OCI-M2 (cell line): ENCODE data around the gene NGFR.
"Not testable (repeated sequence)": the region's sequence is repeated elsewhere in the genome, so short reads cannot be mapped to it uniquely, and the experiment has no call there.

Source experiments
- DNase-seq: peaks from one replicate; lab custom pipeline; 2025; ENCODE audit not compliant: unreplicated experiment; lab: John Stamatoyannopoulos, UW

NGFR gene

GRCh38 chr17:49545007-49545660, 50.0 kb downstream of the NGFR start:
- DNase-seq: no peak

- DNase-seq: no peak
Observed at GRCh38 chr17:49545806-49546545, 50.9 kb downstream of the NGFR start.

DNA sequence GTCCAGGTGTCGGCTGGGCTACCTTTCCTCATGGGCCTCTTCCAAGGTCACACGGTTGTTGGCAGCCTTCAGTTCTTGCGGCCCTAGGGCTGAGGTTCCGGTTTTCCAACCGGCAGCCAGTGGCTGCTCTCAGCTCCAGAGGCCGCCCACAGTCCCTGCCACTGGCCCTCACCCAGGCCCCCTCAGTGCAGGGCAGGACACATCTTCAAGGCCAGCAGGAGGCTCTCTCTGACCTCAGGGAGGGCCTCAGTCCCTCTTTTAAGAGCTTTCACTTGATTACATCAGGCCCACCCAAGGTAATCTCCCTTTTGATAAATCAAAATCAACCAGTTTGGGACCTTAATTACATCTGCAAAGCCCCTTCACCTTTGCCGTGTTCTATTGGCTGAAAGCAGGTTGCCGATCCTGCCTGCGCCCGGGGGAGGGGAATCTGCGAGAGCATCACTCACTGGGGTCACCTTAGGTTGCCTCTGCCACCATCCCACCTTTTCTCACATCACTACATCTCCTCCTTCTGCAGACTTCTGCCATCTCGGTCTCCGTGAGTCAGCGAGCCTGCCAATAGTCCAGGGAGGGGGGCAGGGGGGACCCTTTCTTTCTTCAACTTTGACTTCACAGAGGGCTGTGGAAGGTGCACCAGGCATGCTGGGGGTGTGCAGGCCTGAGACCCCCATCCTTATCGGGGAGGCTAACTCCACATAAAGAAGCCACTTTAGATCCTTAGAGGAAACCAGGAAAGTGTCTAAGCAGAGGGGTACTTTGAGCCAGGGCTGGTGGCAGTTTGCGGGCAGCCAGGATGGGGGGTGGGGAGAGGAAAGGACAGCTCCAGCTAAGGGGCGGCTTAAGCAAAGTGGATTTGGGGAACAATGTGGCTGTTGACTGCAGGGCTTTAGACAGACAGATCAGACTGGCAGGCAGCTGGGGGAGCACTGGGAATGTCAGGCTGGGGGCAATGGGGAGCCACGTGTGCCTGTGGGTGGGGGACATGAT, 51.7 kb downstream of the NGFR start:
- no peak for DNase-seq

DNA sequence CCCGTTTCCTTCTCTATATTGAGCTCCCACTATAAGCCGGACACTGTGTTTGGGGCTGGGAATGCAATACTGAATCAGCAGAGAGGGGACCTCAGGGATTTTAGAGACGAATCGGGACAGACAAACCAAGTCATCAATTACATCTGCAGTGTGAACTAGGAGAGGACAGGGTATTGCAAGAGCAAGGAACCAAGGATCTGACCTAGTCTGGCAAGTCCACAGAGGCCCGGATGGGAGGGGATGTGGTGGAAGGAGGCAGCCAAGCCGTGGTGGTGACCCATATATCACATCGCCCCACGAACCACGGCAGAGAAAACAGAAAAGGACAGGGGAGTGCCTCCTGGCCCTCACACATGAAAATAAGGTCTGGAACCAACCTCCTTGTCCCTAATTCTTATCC, 52.5 kb downstream of the NGFR start:
- no peak for DNase-seq

- DNase-seq: no peak
Observed at GRCh38 chr17:49548051-49548505, 53.0 kb downstream of the NGFR start.

DNA sequence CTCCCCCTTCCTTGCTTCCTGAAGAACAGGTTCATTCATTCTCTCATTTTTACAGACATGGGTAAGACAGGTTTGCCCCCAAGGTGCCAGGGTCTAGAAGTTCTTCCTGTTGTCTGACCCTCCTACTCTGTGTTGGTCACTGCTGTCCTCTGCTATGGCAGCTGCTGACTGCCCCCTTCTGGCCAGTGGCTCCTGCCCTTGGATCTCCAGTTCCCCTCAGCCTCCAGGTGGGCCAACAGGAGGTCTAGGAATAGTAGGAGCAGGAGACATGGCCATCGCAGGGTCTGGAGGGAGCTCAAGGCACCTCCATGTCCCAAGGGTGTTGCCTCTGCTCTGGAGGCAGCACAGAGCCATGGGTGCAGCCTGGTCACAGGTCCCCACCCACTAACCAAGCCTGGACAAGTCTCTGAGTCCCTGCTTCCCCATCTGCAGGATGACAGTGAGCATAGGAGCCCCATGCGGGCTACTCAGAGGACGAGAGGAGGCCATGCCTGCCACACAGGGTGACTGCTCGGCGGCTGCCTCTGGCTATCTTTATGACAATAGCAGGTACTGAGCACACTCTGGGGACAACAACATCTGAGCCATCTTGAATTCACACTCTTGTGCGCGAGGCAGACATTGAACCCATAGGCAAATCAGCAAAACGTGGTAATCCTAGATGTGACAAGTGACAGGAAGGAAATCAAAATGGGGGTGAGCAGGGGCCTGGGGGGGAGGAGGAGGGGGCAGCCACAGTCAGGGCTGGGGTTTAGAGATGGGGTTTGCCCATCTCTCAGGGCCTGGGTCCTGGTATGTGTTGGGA, 53.6 kb downstream of the NGFR start:
- DNase-seq: no peak

DNA sequence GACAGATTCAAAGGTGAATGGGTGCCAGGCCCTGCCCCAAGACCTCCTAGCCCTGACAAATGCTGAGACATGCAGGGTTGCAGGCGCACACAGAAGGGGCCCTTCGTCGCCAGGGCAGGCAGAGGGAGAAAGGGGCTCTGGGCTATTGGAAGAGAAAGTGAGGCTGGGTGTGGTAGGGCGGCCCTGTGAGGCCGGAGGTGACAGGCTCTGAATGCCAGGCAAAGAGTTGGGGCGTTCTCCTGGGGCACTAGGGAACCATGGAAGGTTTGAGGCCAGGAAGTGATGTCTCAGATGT, 54.2 kb downstream of the NGFR start:
- no peak for DNase-seq

DNA sequence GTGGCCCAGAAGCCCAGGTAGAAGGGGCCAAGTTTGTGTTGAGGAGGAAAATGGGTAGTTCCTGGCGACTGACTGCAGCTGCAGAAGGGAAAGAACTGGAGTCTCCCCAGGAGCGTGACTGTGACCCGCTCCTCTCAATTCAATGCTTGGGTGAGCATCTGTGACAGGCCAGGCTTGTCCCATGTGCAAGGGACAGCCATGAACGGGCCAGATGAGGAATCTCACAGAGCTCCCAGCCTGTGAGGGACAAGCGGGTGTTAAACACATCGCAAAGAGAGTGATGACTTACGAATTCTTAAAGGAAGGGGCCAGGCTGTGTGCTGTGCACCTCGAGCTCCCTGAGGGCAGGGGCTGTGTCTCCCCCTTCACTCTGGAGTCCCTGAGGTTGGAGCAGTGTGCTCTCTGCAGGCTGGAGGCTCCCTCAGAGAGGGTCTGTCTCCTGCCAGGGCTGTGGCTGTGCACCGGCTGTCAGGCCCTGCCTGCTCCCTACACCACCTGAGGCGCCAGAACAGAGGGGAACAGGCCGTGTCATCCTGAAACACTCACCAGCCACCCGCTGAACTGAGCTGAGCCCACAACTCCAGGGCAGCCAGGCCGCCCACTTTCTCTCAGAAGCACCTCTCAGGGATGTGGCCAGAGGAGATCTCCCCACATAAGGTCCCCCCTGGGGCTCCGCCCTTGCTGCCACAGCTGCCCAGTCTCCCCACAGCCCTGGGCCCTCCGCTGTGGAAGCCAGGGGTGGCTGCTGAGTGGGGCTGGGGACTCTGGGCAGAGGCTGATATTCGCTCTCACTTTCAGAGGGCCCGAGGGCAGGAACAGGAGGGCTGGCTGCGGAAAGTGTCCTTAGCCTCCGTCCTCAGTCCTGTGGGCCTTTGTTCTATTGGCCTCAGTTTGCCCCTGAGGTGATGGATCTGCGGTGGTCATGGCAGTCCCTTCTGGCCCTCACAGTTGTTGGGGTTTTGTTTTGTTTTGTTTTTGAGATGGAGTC, 54.9 kb downstream of the NGFR start:
- no peak for DNase-seq

GRCh38 chr17:49550764-49551163, 55.7 kb downstream of the NGFR start:
- DNase-seq: not testable (repeated sequence)

DNA sequence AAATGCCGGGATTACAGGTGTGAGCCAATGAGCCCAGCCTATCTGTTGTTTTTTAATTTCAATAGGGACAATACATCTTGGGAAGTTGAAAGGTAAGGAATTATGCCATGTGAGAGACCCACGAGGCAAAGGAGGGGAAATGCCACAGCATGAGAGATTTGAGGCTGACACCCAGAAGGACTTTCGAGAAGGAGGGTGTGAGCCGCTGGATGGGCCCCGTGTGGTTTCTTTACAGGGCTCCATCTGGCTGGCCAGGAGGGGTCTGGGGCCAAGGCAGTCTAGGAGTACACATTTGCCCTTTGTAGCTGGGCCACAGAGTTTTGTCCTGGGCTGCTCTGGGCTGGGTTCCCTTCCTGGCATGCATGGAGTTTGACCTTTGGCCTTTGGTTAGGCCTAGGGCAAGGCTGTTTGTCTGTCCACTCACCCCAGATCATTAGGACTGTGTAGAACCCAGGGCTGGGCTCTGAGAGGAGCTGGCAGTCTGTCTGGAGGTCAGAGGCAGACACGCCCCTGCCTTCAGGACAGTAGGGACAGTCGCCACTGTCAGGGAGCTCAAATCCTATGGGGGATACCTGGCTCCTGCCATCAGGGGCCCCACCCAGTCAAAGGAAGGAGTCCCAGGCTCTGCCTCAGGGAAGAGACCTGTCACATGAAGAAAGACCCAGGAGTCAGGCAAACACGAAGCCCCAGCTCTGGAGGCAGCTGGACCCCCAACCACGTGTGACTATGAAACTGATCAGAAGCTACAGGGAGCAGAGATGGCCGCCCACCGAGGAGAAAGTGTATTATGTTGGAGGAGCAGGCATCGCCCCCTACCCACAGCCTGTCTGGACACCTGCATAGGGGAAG, 56.4 kb downstream of the NGFR start:
- no peak for DNase-seq

DNA sequence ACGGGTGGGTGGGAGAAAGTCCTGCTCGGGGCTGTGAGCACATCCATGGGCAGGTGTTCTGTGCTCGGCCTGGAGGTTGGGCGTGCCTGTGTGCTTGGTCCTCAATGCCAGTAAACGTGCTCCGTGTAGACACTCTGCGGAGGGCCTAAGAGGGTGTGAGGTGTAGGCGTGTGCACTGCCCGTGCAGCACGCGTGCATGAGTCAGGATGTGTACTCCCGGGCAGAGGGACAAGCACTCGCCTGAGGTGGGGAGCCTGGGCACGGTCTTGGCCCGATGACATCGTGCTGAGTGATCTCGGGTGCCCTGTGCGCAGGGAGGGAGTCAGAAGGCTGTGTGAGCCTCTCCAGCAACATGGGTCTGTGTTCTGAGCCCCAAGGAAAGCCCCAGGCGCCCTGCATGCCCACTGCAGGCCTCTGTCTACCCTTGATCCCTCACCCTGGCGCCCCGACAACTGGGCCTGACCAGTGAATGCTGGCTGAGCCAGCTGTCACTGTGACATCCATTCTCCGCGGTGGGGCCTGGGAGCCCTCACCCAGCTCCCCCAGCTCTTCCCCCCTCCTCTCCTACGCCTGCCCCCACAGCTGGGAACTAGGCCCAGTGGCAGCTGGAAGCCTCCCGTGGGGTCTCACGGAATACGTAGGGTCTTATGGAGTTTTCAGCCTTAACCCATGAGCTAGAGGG, 57.1 kb downstream of the NGFR start:
- no peak for DNase-seq

DNA sequence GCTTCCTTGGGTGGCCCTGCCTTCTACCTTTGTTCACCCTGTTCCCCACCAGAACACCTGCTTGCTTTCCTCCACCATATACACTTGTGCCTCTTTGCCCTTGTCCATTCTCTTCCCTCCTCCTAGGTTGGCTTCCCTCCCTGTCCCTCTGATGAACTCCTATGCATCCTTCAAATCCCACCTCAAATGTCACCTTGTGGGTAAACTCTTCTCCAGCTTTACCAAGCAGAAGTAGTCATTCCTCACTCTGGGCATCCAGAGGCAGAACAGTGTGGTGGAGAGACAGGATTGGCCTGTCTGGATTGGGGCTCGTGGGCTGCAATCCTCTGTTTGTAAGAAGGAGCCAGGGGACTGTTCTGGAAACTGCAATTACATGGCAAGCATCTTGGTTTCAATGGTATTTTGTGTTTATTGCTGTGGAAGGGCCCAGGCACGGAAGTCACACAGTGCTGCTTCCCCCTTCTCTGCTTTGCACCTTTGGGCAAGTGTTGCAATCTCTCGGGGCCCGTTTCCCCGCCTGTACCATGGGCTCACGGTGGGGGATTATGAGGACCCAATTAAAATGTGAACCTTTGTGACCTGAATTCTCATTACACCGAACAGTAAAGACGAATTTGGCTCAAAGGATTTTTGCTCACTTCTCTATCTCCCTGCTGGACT, 58.7 kb downstream of the NGFR start:
- DNase-seq: no peak

GRCh38 chr17:49554694-49555494, 59.8 kb downstream of the NGFR start:
- DNase-seq: no peak

DNA sequence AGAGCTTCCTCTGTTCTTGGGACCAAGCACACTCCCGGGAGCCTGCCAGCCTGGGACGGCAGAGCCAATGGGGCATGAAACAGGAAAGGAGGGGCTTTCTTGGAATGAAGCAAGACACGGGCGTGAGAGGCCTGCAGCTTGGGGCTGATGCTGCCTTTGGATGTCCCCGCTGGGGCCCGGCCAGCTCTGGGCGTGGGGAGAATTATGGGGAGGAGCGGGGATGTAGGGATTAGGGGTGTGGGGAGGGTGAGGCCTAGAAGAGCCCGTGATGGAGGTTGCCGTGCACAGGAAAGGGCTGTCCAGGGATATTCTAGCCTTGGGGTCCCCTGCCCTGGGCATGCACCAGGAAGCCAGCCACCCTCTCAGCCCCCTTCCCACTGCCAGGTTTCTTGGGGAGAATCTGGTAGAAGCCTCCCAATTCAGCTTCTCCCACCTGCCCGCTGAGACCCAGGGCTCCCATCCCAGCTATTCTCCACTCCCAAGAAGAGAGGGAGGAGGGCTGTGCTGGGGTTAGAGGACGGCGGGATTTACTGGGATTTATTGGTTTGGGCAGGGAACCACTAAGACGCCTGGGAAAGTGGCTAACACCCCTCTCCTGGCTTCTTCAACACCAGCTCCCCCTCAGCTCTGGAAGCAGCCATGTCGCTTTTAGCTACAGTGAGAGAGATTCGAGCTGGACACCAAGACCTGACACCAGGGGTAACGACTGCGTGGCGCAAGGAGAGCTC, 60.6 kb downstream of the NGFR start:
- no peak for DNase-seq

DNA sequence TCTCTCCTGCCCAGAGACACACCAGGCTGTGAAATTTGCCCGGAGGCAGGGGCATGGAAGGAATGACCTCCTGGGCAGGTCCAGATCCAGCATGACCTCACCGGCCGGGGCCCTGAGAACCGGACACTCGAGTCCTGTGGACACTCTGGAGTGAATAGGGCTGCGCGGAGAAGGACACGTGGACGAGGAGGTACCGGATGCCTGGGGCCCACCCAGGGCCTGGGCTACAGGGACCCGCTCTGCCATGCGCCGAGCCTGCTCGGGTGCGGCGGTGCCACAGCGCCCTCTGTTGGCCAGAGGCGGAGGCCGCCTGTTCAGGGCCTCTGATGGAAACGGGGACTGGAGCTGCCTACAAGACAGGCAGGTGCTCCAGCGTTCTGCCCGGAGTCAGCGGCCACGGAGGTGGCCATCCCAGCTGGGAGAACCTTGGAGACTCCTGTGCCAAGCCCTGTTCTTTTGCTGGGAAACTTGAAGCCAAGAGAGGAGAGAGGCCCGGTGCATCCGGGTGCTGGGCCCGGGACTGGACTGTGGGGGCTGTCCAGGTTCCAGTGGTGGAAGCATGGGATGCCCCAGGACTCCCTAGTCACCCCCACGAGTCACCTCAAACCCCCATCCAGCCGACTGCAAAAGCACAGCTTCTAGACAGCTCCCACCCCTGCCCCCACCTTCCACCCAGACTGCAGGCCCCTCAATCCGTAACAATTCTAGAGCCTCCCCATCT, 61.3 kb downstream of the NGFR start:
- DNase-seq: peak; percentile 37
